ENCODE results near the gene GRID1.

GRID1 gene

DNA sequence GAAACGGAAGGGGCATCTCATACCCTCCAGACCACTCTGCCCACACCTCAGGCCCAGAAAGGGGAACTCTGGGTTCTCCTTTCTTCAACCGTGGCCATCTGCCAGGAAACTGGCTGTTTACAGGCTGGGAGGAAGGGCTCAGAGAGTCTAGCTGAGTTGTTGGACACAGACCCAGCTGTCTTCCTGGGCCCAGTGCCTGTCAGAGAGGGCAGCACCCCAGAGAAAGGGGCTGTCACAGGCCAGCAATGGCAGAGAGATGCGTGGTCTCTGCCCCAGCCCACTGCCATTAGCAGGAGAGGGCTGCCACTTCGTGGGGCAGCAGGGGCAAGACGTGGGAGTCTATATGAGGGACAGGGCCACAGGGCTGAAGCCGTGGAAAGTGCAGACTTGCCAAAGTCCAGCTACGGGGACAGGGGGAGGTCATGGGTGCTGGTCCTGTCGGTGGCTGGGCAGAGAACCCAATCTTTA is 11.0 kb downstream of the GRID1 start:
- H3K27ac ChIP-seq: no peak overlapping the region
- TF ChIP-seq, protein P1, sequence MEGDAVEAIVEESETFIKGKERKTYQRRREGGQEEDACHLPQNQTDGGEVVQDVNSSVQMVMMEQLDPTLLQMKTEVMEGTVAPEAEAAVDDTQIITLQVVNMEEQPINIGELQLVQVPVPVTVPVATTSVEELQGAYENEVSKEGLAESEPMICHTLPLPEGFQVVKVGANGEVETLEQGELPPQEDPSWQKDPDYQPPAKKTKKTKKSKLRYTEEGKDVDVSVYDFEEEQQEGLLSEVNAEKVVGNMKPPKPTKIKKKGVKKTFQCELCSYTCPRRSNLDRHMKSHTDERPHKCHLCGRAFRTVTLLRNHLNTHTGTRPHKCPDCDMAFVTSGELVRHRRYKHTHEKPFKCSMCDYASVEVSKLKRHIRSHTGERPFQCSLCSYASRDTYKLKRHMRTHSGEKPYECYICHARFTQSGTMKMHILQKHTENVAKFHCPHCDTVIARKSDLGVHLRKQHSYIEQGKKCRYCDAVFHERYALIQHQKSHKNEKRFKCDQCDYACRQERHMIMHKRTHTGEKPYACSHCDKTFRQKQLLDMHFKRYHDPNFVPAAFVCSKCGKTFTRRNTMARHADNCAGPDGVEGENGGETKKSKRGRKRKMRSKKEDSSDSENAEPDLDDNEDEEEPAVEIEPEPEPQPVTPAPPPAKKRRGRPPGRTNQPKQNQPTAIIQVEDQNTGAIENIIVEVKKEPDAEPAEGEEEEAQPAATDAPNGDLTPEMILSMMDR (IDR thresholded peaks at IDR 0.05): no peak

DNA sequence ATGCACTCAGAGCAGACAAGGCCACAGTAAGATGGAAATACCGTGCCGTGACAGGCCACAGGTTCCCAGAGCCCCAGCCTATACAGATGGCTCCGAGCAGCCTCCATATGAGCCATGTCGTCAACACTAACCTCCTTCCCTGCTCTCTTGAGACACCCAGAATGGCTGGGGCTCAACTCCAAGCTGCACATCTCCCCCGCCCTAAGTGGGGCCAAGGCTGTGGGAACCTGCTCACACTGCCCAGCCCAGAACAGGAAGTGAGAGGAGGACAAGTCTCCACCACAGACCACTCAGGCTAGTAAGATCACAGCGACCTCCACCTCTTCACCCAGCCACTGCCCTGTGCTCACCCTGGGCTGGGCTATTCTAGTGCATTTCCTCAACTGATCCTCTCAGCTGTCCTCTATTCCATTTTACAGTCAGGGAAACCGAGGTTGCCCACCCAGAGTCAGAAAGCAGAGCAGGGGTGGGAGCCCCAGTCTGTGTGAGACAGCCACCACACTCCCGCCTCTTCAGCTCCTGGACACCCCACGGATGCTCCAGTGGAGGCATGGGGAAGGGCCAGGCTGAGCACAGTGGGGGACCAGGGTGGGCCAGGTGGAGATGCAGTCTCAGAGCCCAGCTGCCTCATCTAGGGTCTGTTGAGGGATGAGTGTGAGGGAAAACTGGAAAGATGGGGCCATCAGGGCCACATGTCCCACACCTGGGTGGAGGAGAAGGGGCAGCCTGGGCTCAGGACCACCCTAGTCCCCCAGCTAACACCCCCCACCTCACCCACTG is 11.6 kb downstream of the GRID1 start:
- TF ChIP-seq, protein P1 (IDR thresholded peaks at IDR 0.05): no peak
- Histone ChIP-seq H3K4me3 (no peak overlapping the region), H3K9me3 (peaks cover 0 to 3% (median 0%) of the 10 kb centered on the region in 3 donors), H3K4me1 (peaks cover 0 to 5% (median 0%) of the 10 kb centered on the region in 4 donors), H3K36me3 (no peaks in the 10 kb centered on the region), H3K27me3 (no peaks in the 10 kb centered on the region), H3K27ac (no peak overlapping the region)
- intact Hi-C loops (cut with DNase I; ENCODE audit: low total_unique reads): no loop called here
- no peak for DNase-seq

More for the DNA sequence above, 11.0 kb downstream of the GRID1 start:
- DNase-seq: peak in 1 of 2 donors; percentile 75
- no peaks in the 10 kb centered on the region for H3K36me3 ChIP-seq
- no peaks in the 10 kb centered on the region for H3K27me3 ChIP-seq
- peaks cover 0 to 6% (median 3%) of the 10 kb centered on the region in 4 donors for H3K4me1 ChIP-seq
- no peak overlapping the region for H3K4me3 ChIP-seq
- intact Hi-C loops (cut with DNase I; ENCODE audit: low total_unique reads): no loop called here
- H3K9me3 ChIP-seq: peaks cover 0 to 3% (median 0%) of the 10 kb centered on the region in 3 donors

DNA sequence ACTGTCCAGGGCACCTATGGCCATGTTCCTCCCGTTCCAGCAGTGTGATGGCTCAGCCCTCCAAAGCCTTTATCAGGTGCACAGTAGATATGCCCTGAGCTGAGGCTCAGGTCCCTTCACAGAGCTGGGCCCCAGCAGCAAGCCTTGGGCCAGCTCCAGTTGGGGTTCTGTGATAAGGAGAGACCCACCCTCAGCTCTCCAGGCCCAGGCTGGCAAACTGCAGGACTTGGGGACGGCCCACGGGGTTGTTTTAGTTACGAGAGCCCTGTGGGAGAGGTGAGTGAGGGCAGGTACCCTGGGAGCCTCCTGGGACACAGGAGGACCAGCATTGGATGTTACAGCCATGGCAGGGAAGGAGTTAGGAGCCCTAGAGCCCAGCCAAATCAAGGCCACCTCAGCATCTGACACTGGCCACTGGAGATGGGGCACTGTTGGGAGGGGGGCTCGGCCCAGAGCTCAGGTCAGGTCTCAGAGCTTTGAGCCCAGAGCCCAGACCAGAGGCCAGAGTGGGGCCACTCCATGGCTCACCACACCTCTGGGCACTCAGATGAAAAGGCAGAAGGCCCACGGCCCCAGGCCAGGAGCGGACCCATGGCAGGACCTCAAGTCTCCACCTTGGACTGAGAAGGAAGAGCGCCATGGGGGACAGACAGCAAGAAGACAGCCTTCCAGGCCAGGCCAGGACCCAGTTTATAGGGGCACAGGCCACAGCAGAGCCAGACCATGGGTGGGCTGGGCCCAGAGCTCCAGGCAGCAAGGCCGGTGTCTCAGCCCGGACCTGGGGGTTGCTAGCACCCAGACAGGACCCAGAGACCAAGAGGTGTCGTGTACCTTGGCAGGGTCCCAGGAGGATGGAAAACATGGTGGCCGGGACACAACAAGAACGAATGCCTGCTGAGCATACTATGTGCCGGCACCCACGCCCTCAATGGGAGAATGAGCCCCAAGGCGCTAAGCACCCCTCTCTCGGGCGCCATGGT is 12.8 kb downstream of the GRID1 start:
- TF ChIP-seq, protein P1 (IDR thresholded peaks at IDR 0.05): no peak
- intact Hi-C loops (cut with DNase I; ENCODE audit: low total_unique reads): no loop called here
- no peaks in the 10 kb centered on the region for H3K27me3 ChIP-seq

DNA sequence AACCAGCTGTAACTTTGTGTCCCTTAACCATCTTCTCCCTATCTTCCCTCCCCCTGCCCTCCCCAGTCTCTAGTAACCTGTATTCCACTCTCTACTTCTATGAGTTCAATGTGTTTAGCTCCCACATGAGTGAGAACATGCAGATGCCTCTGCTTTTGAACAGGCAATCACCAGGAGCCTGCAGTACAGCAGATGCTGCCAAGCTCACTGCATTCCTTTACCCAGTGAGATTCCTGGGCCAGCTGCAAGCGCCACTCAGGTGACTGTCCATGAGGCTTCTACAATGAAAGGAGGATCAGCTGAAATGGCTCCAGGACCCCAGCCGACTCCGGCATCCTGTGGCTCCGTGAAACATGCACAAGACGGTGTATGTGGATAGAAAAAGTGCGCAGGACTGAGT is 15.7 kb downstream of the GRID1 start:
- Histone ChIP-seq H3K36me3 (no peaks in the 10 kb centered on the region), H3K4me3 (no peak overlapping the region), H3K27me3 (no peaks in the 10 kb centered on the region), H3K27ac (no peak overlapping the region), H3K4me1 (peaks cover 0 to 5% (median 0%) of the 10 kb centered on the region in 4 donors), H3K9me3 (peaks cover 0 to 3% (median 0%) of the 10 kb centered on the region in 3 donors)
- no peak for DNase-seq
- intact Hi-C loops (cut with DNase I; ENCODE audit: low total_unique reads): no loop called here
- TF ChIP-seq, protein P1 (IDR thresholded peaks at IDR 0.05): no peak

More for the DNA sequence above, 12.8 kb downstream of the GRID1 start:
- DNase-seq: no peak
- H3K27ac ChIP-seq: no peak overlapping the region
- H3K9me3 ChIP-seq: peaks cover 0 to 3% (median 0%) of the 10 kb centered on the region in 3 donors
- H3K36me3 ChIP-seq: no peaks in the 10 kb centered on the region
- H3K4me3 ChIP-seq: no peak overlapping the region
- H3K4me1 ChIP-seq: peaks cover 0 to 5% (median 0%) of the 10 kb centered on the region in 4 donors

DNA sequence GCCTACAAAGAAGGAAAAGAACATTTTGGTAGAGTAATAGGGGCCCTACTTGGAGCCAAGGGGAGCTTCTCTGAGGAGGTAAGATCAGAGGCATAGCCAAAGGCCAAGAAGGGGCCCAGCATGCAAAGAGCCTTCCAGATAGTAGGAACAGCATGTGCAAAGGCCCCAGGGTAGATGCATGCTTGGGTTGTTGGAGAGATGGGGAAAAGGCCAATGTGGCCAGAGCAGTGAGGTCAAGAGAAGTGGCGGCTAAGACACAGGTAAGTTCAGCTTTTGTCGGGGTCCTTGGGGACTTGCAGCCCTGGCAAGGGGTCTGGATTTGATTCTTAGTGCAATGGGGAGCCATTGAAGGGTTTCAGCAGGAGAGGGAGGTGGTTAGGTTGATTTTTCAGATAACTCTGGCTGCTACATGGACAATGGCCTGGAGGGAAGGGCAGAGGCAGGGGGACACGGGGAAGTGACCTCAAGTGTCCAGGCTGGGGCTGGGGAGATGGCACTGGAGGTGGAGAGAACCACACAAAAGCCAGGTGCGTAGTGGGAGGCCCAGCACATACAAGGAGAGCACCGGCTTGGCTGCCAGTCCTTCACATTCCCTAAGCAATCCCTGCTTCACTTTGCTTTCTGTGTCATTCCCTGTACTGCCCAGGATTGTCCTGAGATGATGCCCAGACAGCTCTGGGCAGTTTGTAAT is 16.5 kb downstream of the GRID1 start:
- peaks cover 0 to 3% (median 0%) of the 10 kb centered on the region in 3 donors for H3K9me3 ChIP-seq
- TF ChIP-seq, protein P1 (IDR thresholded peaks at IDR 0.05): no peak
- no peak for DNase-seq
- H3K4me3 ChIP-seq: no peak overlapping the region
- intact Hi-C loops (cut with DNase I; ENCODE audit: low total_unique reads): no loop called here
- no peaks in the 10 kb centered on the region for H3K4me1 ChIP-seq
- no peak overlapping the region for H3K27ac ChIP-seq
- no peaks in the 10 kb centered on the region for H3K36me3 ChIP-seq
- no peaks in the 10 kb centered on the region for H3K27me3 ChIP-seq
